Adipose tissue (tissue), 3 donors: Measurements from ENCODE around the gene EIF3M. TPM values are rescaled to one million over a fixed set of nuclear protein-coding genes. Genes with fewer than 3 reads are reported as not detected.

Source experiments
- polyA plus RNA-seq, 3 donors: library from polyadenylated mRNA; stranded (reverse); fragments of 200-250 nt; gene quantifications; one replicate each; pipeline ENCODE4 v1.2.3, GENCODE V29; 2013
- donor health status: healthy with polysubstance abuse.
- donor health status: Bipolar disorder and iron deficiency.
- donor health status: healthy.

EIF3M gene
- polyA plus RNA-seq, 3 donors, result 302 to 332 (median 303) TPM

Other genes starting within 250 kb of the EIF3M start
- gene WT1, start 148.3 kb upstream of the EIF3M start, polyA plus RNA-seq, result 10 to 100 TPM in 2 of 3 donors, under 1 TPM in 1; 0.28 to 27.1 (median 14.5) TPM
- under 1 TPM in 1 of 3 donors, not detected in 2; 0.11 TPM for gene CCDC73, start 210.8 kb downstream of the EIF3M start, polyA plus RNA-seq
- 1 to 10 TPM in 2 of 3 donors, under 1 TPM in 1; 0.54 to 2.0 (median 1.8) TPM for gene PRRG4, start 246.1 kb downstream of the EIF3M start, polyA plus RNA-seq